DOHH2 (cell line): ENCODE measurements around the gene FADS3.
A peak's percentile ranks its signal among the peaks of the same experiment; 100 is the strongest.

Experiments
- EZH2phosphoT487 ChIP-seq: fragments of 200-600 bp; sonication (generic); IDR thresholded peaks from 2 replicates; pipeline ENCODE4 v1.6.1; 2017; ENCODE audit warnings: borderline replicate concordance, mild to moderate bottlenecking, antibody characterized with exemption, low read length, moderate library complexity, mixed read lengths
- TF ChIP-seq, protein P1 (sequence below): fragments of 200-600 bp; sonication (generic); IDR thresholded peaks from one replicate; pipeline ENCODE4 v1.5.1; 2014; ENCODE audit warnings: antibody characterized with exemption, mild to moderate bottlenecking, low read depth, low read length; ENCODE audit not compliant: poor library complexity, severe bottlenecking

DNA sequence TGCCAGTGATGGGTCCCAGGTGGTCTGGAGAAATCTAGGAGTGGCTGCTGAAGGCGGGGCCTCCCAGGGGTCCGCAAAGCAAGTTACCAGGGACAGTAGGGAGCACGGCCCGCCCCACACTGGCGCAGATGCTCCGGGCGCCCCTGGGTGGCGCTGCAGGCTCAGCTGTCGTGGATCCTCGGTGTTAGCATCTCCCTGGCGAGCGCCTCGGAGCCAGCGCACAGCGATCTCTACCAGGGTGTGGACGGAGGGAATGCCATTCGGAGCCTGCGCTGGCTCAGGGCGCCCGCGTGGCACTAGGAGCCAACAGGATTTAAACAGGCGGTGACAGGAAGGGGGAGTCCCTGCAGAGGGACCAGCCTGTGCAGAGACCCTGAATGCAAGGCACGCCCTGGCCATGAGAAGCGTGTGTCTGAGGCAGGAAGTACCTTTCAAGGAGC, 20.2 kb downstream of the FADS3 start:
- TF ChIP-seq, protein P1, sequence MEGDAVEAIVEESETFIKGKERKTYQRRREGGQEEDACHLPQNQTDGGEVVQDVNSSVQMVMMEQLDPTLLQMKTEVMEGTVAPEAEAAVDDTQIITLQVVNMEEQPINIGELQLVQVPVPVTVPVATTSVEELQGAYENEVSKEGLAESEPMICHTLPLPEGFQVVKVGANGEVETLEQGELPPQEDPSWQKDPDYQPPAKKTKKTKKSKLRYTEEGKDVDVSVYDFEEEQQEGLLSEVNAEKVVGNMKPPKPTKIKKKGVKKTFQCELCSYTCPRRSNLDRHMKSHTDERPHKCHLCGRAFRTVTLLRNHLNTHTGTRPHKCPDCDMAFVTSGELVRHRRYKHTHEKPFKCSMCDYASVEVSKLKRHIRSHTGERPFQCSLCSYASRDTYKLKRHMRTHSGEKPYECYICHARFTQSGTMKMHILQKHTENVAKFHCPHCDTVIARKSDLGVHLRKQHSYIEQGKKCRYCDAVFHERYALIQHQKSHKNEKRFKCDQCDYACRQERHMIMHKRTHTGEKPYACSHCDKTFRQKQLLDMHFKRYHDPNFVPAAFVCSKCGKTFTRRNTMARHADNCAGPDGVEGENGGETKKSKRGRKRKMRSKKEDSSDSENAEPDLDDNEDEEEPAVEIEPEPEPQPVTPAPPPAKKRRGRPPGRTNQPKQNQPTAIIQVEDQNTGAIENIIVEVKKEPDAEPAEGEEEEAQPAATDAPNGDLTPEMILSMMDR, result peak; percentile 99
- TF ChIP-seq EZH2phosphoT487, result no peak
